ENCODE data around the gene SOX6.

DNA sequence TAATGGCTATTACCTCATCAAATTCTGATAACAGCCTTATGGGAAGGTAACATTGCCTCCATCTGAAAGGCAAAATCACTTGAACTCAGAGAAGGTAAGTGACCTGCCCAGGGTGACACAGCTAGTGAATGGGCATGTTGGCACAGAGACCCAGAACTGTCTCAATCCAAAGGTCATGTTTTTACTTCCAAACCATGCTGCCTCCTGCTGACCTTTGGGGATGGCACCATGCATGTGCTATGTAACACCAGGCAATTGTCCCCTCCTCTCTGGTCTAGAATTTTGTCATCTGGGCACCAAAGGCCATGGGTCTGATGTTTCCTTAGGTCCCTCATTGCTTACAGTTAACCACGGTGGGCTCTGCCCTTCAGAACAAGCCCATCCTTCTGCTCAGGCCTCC lies 417.4 kb downstream of the SOX6 start:
- TF ChIP-seq CTCF (IDR thresholded peaks at IDR 0.05) (no peak), POLR2A (IDR thresholded peaks at IDR 0.05) (no peak)
